H1 (cell line): Measurements from ENCODE around the gene FTL. TPM values are rescaled to one million over a fixed set of nuclear protein-coding genes. Genes with fewer than 3 reads are reported as not detected.

ENCODE experiments used
- CTCF ChIA-PET: fragments of 300-600 bp; sonication (Branson Sonifier 250); formaldehyde crosslinking; loops from one replicate; lab custom pipeline; 2021; ENCODE audit not compliant: partially characterized antibody; lab: Charles Lee
- POLR2A ChIA-PET: fragments of 300-600 bp; sonication (Branson Sonifier 250); formaldehyde crosslinking; loops from one replicate; lab custom pipeline; 2021; ENCODE audit warnings: inconsistent platforms; ENCODE audit not compliant: partially characterized antibody; lab: Charles Lee
- DNase-seq, 2 experiments: peaks; one replicate each; pipeline versions ENCODE4 v3.0.0 to v3.0.0-alpha.2; 2010 to 2022; ENCODE audit warnings: low spot score in 2 of 2, low read depth in 1 of 2, mixed read lengths in 1 of 2
- FAIRE-seq: peaks from 2 replicates; lab custom pipeline; 2011; peaks lifted over from hg19 to GRCh38; lab: Jason Lieb, UNC
- H2AFZ ChIP-seq: 2 replicates; pipeline ENCODE4 v1.8.1; 2012; ENCODE audit warnings: low read length, inconsistent platforms
- H2AK5ac ChIP-seq: 2 replicates; pipeline ENCODE4 v1.6.1; 2013; ENCODE audit warnings: low read depth, low read length
- H2BK120ac ChIP-seq: replicated peaks from 2 replicates; pipeline ENCODE3; 2013; ENCODE audit warnings: low read depth, low read length, inconsistent platforms
- H2BK12ac ChIP-seq: 2 replicates; pipeline ENCODE4 v1.6.1; 2013; ENCODE audit warnings: low read depth, low read length
- H2BK15ac ChIP-seq: 2 replicates; pipeline ENCODE4 v1.6.1; 2013; ENCODE audit warnings: low read length
- H2BK20ac ChIP-seq: 2 replicates; pipeline ENCODE4 v1.6.1; 2013; ENCODE audit warnings: low read length
- H2BK5ac ChIP-seq: 2 replicates; pipeline ENCODE4 v1.6.1; 2013; ENCODE audit warnings: low read depth, low read length
- H3K14ac ChIP-seq: 2 replicates; pipeline ENCODE4 v1.6.1; 2013; ENCODE audit warnings: inconsistent platforms; ENCODE audit not compliant: insufficient read length
- H3K18ac ChIP-seq: 2 replicates; pipeline ENCODE4 v1.6.1; 2013; ENCODE audit warnings: low read length; ENCODE audit errors: extremely low read depth
- H3K23ac ChIP-seq: 2 replicates; pipeline ENCODE4 v1.6.1; 2013; ENCODE audit warnings: inconsistent platforms; ENCODE audit not compliant: insufficient read length
- H3K23me2 ChIP-seq: 2 replicates; pipeline ENCODE4 v1.6.1; 2013; ENCODE audit warnings: low read depth, low read length
- H3K27ac ChIP-seq: 2 replicates; pipeline ENCODE4 v1.6.1; 2011; ENCODE audit warnings: low read depth, low read length, inconsistent platforms
- H3K27me3 ChIP-seq, 4 experiments: replicated peaks in 1 of 4; 1 replicate in 1 of 4; 2 replicates in 3 of 4; pipeline versions ENCODE4 v1.6.1 to v1.8.1; 2011 to 2013; ENCODE audit warnings: low read length in 3 of 4, mild to moderate bottlenecking in 3 of 4, inconsistent platforms in 2 of 4, mixed read lengths in 2 of 4, moderate library complexity in 1 of 4; ENCODE audit not compliant: control insufficient read depth in 3 of 4, insufficient read depth in 3 of 4; ENCODE audit errors: extremely low read depth in 1 of 4
- H3K36me3 ChIP-seq, 4 experiments: 2 replicates each; pipeline versions ENCODE4 v1.6.1 to v1.8.1; 2011 to 2013; ENCODE audit warnings: mild to moderate bottlenecking in 4 of 4, low read length in 3 of 4, moderate library complexity in 2 of 4, control low read depth in 1 of 4, inconsistent platforms in 1 of 4; ENCODE audit not compliant: insufficient read depth in 4 of 4, control insufficient read depth in 2 of 4
- H3K4ac ChIP-seq: replicated peaks from 2 replicates; pipeline ENCODE3; 2013; ENCODE audit warnings: low read length, low read depth, mixed read lengths, inconsistent platforms; ENCODE audit not compliant: insufficient read length
- H3K4me1 ChIP-seq, 4 experiments: replicated peaks in 1 of 4; 1 replicate in 1 of 4; 2 replicates in 3 of 4; pipeline versions ENCODE4 v1.6.1 to v1.8.1; 2011 to 2013; ENCODE audit warnings: low read length in 3 of 4, inconsistent platforms in 2 of 4, mixed read lengths in 1 of 4; ENCODE audit not compliant: insufficient read depth in 4 of 4, control insufficient read depth in 3 of 4
- H3K4me2 ChIP-seq, 2 experiments: 2 replicates each; pipeline versions ENCODE4 v1.6.1 to v1.8.1; 2011 to 2013; ENCODE audit warnings: low read depth in 2 of 2, low read length in 2 of 2, control low read depth in 1 of 2, inconsistent platforms in 1 of 2, mild to moderate bottlenecking in 1 of 2; ENCODE audit not compliant: insufficient read depth in 1 of 2
- H3K4me3 ChIP-seq, 4 experiments: fragments of 200-600, 300-600 bp in 1 of 4; sonication (generic), shearing (Covaris generic), sonication (Bioruptor Twin) in 1 of 4; 2 replicates each; pipeline versions ENCODE4 v1.5.1 to v1.8.1; 2011 to 2016; ENCODE audit warnings: low read length in 4 of 4, low read depth in 3 of 4, control low read depth in 2 of 4, inconsistent platforms in 2 of 4, mild to moderate bottlenecking in 2 of 4, mixed read lengths in 1 of 4, moderate library complexity in 1 of 4; ENCODE audit not compliant: insufficient read depth in 2 of 4; ENCODE audit errors: extremely low read depth in 1 of 4
- H3K56ac ChIP-seq: replicated peaks from 2 replicates; pipeline ENCODE3; 2013; ENCODE audit warnings: low read depth, mild to moderate bottlenecking, mixed read lengths, low read length, inconsistent platforms; ENCODE audit not compliant: insufficient read length
- H3K79me1 ChIP-seq: 2 replicates; pipeline ENCODE4 v1.6.1; 2013; ENCODE audit warnings: low read depth, low read length, control low read depth
- H3K79me2 ChIP-seq, 2 experiments: 2 replicates each; pipeline versions ENCODE4 v1.6.1 to v1.8.1; 2012 to 2013; ENCODE audit warnings: low read length in 2 of 2, mild to moderate bottlenecking in 2 of 2, inconsistent platforms in 1 of 2; ENCODE audit not compliant: insufficient read depth in 2 of 2, control insufficient read depth in 1 of 2
- H3K9ac ChIP-seq, 4 experiments: replicated peaks in 1 of 4; 1 replicate in 1 of 4; 2 replicates in 3 of 4; pipeline versions ENCODE4 v1.6.1 to v1.8.1; 2011 to 2013; ENCODE audit warnings: low read depth in 3 of 4, low read length in 3 of 4, control low read depth in 2 of 4, mild to moderate bottlenecking in 2 of 4, moderate library complexity in 2 of 4, inconsistent platforms in 1 of 4; ENCODE audit errors: extremely low read depth in 1 of 4
- H3K9me3 ChIP-seq, 2 experiments: 2 replicates each; pipeline versions ENCODE4 v1.6.1 to v1.8.1; 2012 to 2013; ENCODE audit warnings: mild to moderate bottlenecking in 2 of 2, moderate library complexity in 2 of 2, control low read depth in 1 of 2, inconsistent platforms in 1 of 2, low read depth in 1 of 2, low read length in 1 of 2, mixed read lengths in 1 of 2; ENCODE audit not compliant: insufficient read depth in 2 of 2
- H4K20me1 ChIP-seq, 2 experiments: replicated peaks in 1 of 2; 2 replicates each; pipeline versions ENCODE3 to v1.8.1; 2011 to 2013; ENCODE audit warnings: inconsistent platforms in 2 of 2, low read length in 2 of 2, mild to moderate bottlenecking in 1 of 2; ENCODE audit not compliant: insufficient read depth in 2 of 2, control insufficient read depth in 1 of 2
- H4K5ac ChIP-seq: 2 replicates; pipeline ENCODE4 v1.6.1; 2013; ENCODE audit warnings: low read length, low read depth, mixed read lengths, inconsistent platforms; ENCODE audit not compliant: insufficient read length
- H4K8ac ChIP-seq: 2 replicates; pipeline ENCODE4 v1.8.0; 2013; ENCODE audit warnings: mild to moderate bottlenecking, moderate library complexity, low read length, inconsistent platforms; ENCODE audit not compliant: insufficient read depth; ENCODE audit errors: extremely low read depth
- H4K91ac ChIP-seq: replicated peaks from 2 replicates; pipeline ENCODE3; 2013; ENCODE audit warnings: low read length, mixed read lengths, inconsistent platforms; ENCODE audit not compliant: insufficient read length
- BACH1 ChIP-seq: IDR thresholded peaks from 2 replicates; pipeline ENCODE4 v1.6.1; 2012; ENCODE audit warnings: low read length, improper control_type of control experiment
- BRCA1 ChIP-seq: IDR thresholded peaks from 2 replicates; pipeline ENCODE4 v1.6.1; 2012; ENCODE audit warnings: low read depth, low read length, improper control_type of control experiment
- CBX8 ChIP-seq: fragments of 300-800, 300-1000 bp; sonication (generic); IDR thresholded peaks from 2 replicates; pipeline ENCODE4 v1.7.1; 2016; ENCODE audit warnings: low read depth, low read length, borderline replicate concordance
- CHD2 ChIP-seq: IDR thresholded peaks from 2 replicates; pipeline ENCODE4 v1.6.1; 2012; ENCODE audit warnings: low read length, improper control_type of control experiment
- EP300 ChIP-seq, 2 experiments: IDR thresholded peaks; 1 replicate in 1 of 2; 2 replicates in 1 of 2; pipeline ENCODE4 v1.6.1; 2011 to 2012; ENCODE audit warnings: low read depth in 2 of 2, low read length in 2 of 2, mild to moderate bottlenecking in 2 of 2, borderline replicate concordance in 1 of 2, inconsistent platforms in 1 of 2, moderate library complexity in 1 of 2
- EZH2 ChIP-seq: fragments of 200-600 bp; sonication (generic); IDR thresholded peaks from 2 replicates; pipeline ENCODE4 v1.7.1; 2012; ENCODE audit warnings: low read depth, mild to moderate bottlenecking, moderate library complexity, low read length, inconsistent platforms; ENCODE audit not compliant: severe bottlenecking
- FOSL1 ChIP-seq: IDR thresholded peaks from 2 replicates; pipeline ENCODE4 v1.6.1; 2011; ENCODE audit warnings: mild to moderate bottlenecking, low read depth, low read length, moderate library complexity; ENCODE audit not compliant: insufficient read depth
- GTF2F1 ChIP-seq: IDR thresholded peaks from 2 replicates; pipeline ENCODE4 v1.6.1; 2012; ENCODE audit warnings: low read depth, low read length, improper control_type of control experiment, borderline replicate concordance
- KDM1A ChIP-seq: fragments of 200-600, 300-600 bp; sonication (generic); IDR thresholded peaks from 2 replicates; pipeline ENCODE4 v1.7.1; 2016; ENCODE audit warnings: mild to moderate bottlenecking, low read length, borderline replicate concordance
- POLR2AphosphoS5 ChIP-seq: IDR thresholded peaks from 2 replicates; pipeline ENCODE4 v1.6.1; 2011; ENCODE audit warnings: low read depth, low read length
- RBBP5 ChIP-seq: IDR thresholded peaks from 2 replicates; pipeline ENCODE4 v1.7.1; 2012; ENCODE audit warnings: low read depth, mild to moderate bottlenecking, inconsistent platforms, low read length, moderate library complexity, borderline replicate concordance
- RNF2 ChIP-seq: fragments of 200-900, 300-1000 bp; sonication (generic); IDR thresholded peaks from 2 replicates; pipeline ENCODE4 v1.7.1; 2016; ENCODE audit warnings: borderline replicate concordance, low read depth, mild to moderate bottlenecking, antibody characterized with exemption, low read length; ENCODE audit not compliant: poor library complexity, severe bottlenecking; ENCODE audit errors: missing control alignments
- SIN3A ChIP-seq, 2 experiments: IDR thresholded peaks in 1 of 2; conservative IDR thresholded peaks in 1 of 2; 2 replicates each; pipeline ENCODE4 v1.6.1; 2011 to 2012; ENCODE audit warnings: low read length in 2 of 2, improper control_type of control experiment in 1 of 2, low read depth in 1 of 2, mild to moderate bottlenecking in 1 of 2
- WGBS, 2 experiments: shearing (Covaris generic) in 1 of 2; methylation state at CpG; one replicate each; pipeline versions ENCODE4 v1.1.6 to v1.1.7; 2013 to 2015; ENCODE audit warnings: low lambda C conversion rate in 2 of 2, mixed read lengths in 2 of 2, inconsistent platforms in 1 of 2, low coverage in 1 of 2, missing lambda C conversion rate in 1 of 2; ENCODE audit not compliant: insufficient replicate concordance in 2 of 2, insufficient coverage in 1 of 2, insufficient read length in 1 of 2; ENCODE audit errors: extremely low coverage in 1 of 2, missing lambda C conversion rate in 1 of 2; 5-methylcytosine and 5-hydroxymethylcytosine counted together
- polyA plus RNA-seq, 7 experiments: library from polyadenylated mRNA; depleted of rRNA in 3 of 7; stranded (reverse) in 5 of 7; unstranded in 2 of 7; fragments of >200 nt in 5 of 7; fragments of 200-250 nt in 2 of 7; gene quantifications; 1 replicate in 5 of 7; 2 replicates in 1 of 7; 4 replicates in 1 of 7; pipeline versions ENCODE4 v1.2.1 to v1.2.3, GENCODE V29; 2011 to 2013; ENCODE audit warnings: missing spikeins in 2 of 7, mixed read lengths in 2 of 7
- total RNA-seq: library from RNA; stranded (reverse); fragmentation: NEBNext Ultra II Directional; extraction: Animal tissue kit (Norgen Biotek cat#: 25700); gene quantifications from 2 replicates; pipeline ENCODE4 v1.2.1, GENCODE V29; 2021

Gene FTL
- total and polyA plus RNA-seq, 2 of the 8 experiments (the other 6 are each of a cell fraction or from before 2014, with no cell fraction given) = 1,751 to 2,427 TPM

DNA sequence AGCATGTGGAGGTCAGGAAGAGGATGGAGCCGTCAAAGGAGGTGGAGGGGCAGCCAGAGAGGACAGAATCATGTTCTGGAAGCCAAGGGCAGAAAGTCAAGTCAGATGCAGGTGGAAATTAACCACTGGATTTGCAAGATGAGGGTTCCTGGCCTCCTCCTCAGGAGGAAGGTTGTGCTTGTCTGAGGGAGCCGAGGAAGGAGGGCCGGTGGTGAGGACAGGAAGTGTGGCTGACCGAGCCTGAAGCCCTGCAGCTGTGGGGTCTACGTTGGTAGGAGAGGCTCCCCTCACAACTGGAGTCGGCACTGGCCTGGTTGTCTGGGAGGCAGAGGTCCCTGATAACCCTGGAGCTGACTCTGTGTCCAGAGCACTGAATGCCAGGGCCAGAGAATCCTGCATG, 47.0 kb upstream of the FTL start:
- CTCF ChIA-PET = interaction anchor here (1.0 to 2.0 kb wide), 6 partner anchors 13 to 76 kb away, joined by 3 to 7 read pairs (median 3); partner anchors contain the start of genes DHDH, NUCB1 and RUVBL2
- H3K4me2 ChIP-seq = no peak overlapping the region
- H3K18ac ChIP-seq = no peak overlapping the region
- H3K4me1 ChIP-seq = no peaks in the 10 kb centered on the region
- H2BK15ac ChIP-seq = no peak overlapping the region
- no peak overlapping the region for H2BK5ac ChIP-seq
- no peak overlapping the region for H3K4ac ChIP-seq
- H3K23me2 ChIP-seq = no peaks in the 10 kb centered on the region; the same call in 1 of the 2 replicates
- POLR2A ChIA-PET = interaction anchor here (0.6 to 2.3 kb wide), 5 partner anchors 18 to 266 kb away, joined by 3 to 16 read pairs (median 5); partner anchors contain the start of genes NUCB1 and PPP1R15A
- no peak overlapping the region for H4K91ac ChIP-seq
- H3K79me2 ChIP-seq = no peaks in the 10 kb centered on the region
- H3K27me3 ChIP-seq = no peaks in the 10 kb centered on the region
- H3K14ac ChIP-seq = no peak overlapping the region
- no peak overlapping the region for H2AK5ac ChIP-seq
- H3K9me3 ChIP-seq = no peaks in the 10 kb centered on the region
- no peak overlapping the region for H2BK12ac ChIP-seq
- H4K5ac ChIP-seq = no peak overlapping the region
- H4K20me1 ChIP-seq = peaks cover 0 to 9% of the 10 kb centered on the region in 2 experiments
- 93% methylated on average over 6 of the region's 6 CpGs; no CpG with 5 or more reads in 1 of the 2 experiments for WGBS, 2 experiments
- no peak overlapping the region for H3K56ac ChIP-seq
- no peak overlapping the region for H2BK20ac ChIP-seq
- DNase-seq (no peak), FAIRE-seq (no peak)
- no peak overlapping the region for H3K23ac ChIP-seq
- H3K27ac ChIP-seq = no peak overlapping the region
- no peak overlapping the region for H2AFZ ChIP-seq
- H2BK120ac ChIP-seq = no peak overlapping the region
- peak overlapping the region; percentile 31; the same call in 1 of the 2 replicates for H4K8ac ChIP-seq
- no peak overlapping the region for H3K4me3 ChIP-seq
- no peak overlapping the region for H3K9ac ChIP-seq
- no peaks in the 10 kb centered on the region for H3K79me1 ChIP-seq
- peaks cover 7 to 53% (median 24%) of the 10 kb centered on the region in 4 experiments for H3K36me3 ChIP-seq
- TF ChIP-seq GTF2F1 = no peak
- no peak for TF ChIP-seq CHD2
- TF ChIP-seq RBBP5 = no peak
- no peak for TF ChIP-seq SIN3A (conservative IDR thresholded peaks at IDR 0.05 in 1 of 2, IDR thresholded peaks at IDR 0.05 in 1 of 2; ENCODE audit: low read depth in 1 of 2, low read length in 2 of 2)
- TF ChIP-seq RNF2 = no peak
- TF ChIP-seq KDM1A = no peak
- no peak for TF ChIP-seq FOSL1
- TF ChIP-seq EP300 (IDR thresholded peaks at IDR 0.05; ENCODE audit: borderline replicate concordance in 1 of 2, low read depth in 2 of 2, low read length in 2 of 2) = no peak
- no peak for TF ChIP-seq EZH2
- no peak for TF ChIP-seq BRCA1
- TF ChIP-seq BACH1 = no peak
- no peak for TF ChIP-seq POLR2AphosphoS5
- no peak for TF ChIP-seq CBX8
